ENCODE measurements around the gene LASP1.
A peak's percentile ranks its signal among the peaks of the same experiment; 100 is the strongest.
"Not testable (repeated sequence)": the region's sequence is repeated elsewhere in the genome, so short reads cannot be mapped to it uniquely, and the experiment has no call there.

LASP1 gene

GRCh38 chr17:38930782-38931181 lies 60.9 kb downstream of the LASP1 start:
- not testable (repeated sequence) for DNase-seq (ENCODE audit: low read depth in 2 of 2)

GRCh38 chr17:38933962-38934361 lies 64.1 kb downstream of the LASP1 start:
- not testable (repeated sequence) for DNase-seq (ENCODE audit: low read depth in 2 of 2)

GRCh38 chr17:38939987-38940386 lies 70.1 kb downstream of the LASP1 start:
- DNase-seq (ENCODE audit: low read depth in 2 of 2), result no peak

- DNase-seq (ENCODE audit: low read depth in 2 of 2), result no peak
These were observed 70.5 kb downstream of the LASP1 start for GRCh38 chr17:38940404-38940803.

- DNase-seq (ENCODE audit: low read depth in 2 of 2), result no peak
These were observed 73.0 kb downstream of the LASP1 start for GRCh38 chr17:38942696-38943334.

GRCh38 chr17:38943607-38944006 lies 73.7 kb downstream of the LASP1 start:
- no peak for DNase-seq (ENCODE audit: low read depth in 2 of 2)

GRCh38 chr17:38947189-38947588 lies 77.3 kb downstream of the LASP1 start:
- DNase-seq (ENCODE audit: low read depth in 2 of 2), result no peak

GRCh38 chr17:38953800-38954199 lies 83.9 kb downstream of the LASP1 start:
- not testable (repeated sequence) for DNase-seq (ENCODE audit: low read depth in 2 of 2)

- DNase-seq (ENCODE audit: low read depth in 2 of 2), result no peak
These were observed 88.5 kb downstream of the LASP1 start for GRCh38 chr17:38958326-38958725.

- DNase-seq (ENCODE audit: low read depth in 2 of 2), result no peak
These were observed 88.9 kb downstream of the LASP1 start for GRCh38 chr17:38958756-38959155.

GRCh38 chr17:38959508-38959907 lies 89.7 kb downstream of the LASP1 start:
- no peak for DNase-seq (ENCODE audit: low read depth in 2 of 2)

- DNase-seq (ENCODE audit: low read depth in 2 of 2), result no peak
These were observed 90.5 kb downstream of the LASP1 start for GRCh38 chr17:38960402-38960801.

GRCh38 chr17:38961413-38961812 lies 91.6 kb downstream of the LASP1 start:
- DNase-seq (ENCODE audit: low read depth in 2 of 2), result no peak

GRCh38 chr17:38967290-38967738 lies 97.5 kb downstream of the LASP1 start, which contains the start of gene FBXO47:
FBXO47 (minus strand) TSS chr17:38967403; CDS start chr17:38963025, 4,378 bp downstream.
- peak; percentile 47 to 59 for DNase-seq (ENCODE audit: low read depth in 2 of 2)

- DNase-seq (ENCODE audit: low read depth in 2 of 2), result no peak
These were observed 99.4 kb downstream of the LASP1 start for GRCh38 chr17:38969281-38969680.

- DNase-seq (ENCODE audit: low read depth in 2 of 2), result no peak
These were observed 100.3 kb downstream of the LASP1 start for GRCh38 chr17:38970128-38970527.

GRCh38 chr17:38970804-38971203 lies 100.9 kb downstream of the LASP1 start:
- no peak for DNase-seq (ENCODE audit: low read depth in 2 of 2)
